NT2/D1 (cell line): ENCODE measurements around the gene CWF19L2.

Experiments used
- SUZ12 ChIP-seq: IDR thresholded peaks from 2 replicates; pipeline ENCODE4 v1.6.1; 2011; ENCODE audit not compliant: insufficient read length, insufficient read depth; ENCODE audit errors: extremely low read depth
- YY1 ChIP-seq: IDR thresholded peaks from 2 replicates; pipeline ENCODE4 v1.6.1; 2011; ENCODE audit not compliant: insufficient read length, insufficient read depth
- ZNF274 ChIP-seq: IDR thresholded peaks from 2 replicates; pipeline ENCODE4 v1.6.1; 2011; ENCODE audit warnings: mild to moderate bottlenecking, low read depth, low read length

- TF ChIP-seq YY1 (no peak), ZNF274 (no peak), SUZ12 (no peak)
Measured at GRCh38 chr11:107359701-107360100, 97.9 kb downstream of the CWF19L2 start.
